H9 (cell line): Measurements from ENCODE around the gene LRP5. TPM values are rescaled to one million over a fixed set of nuclear protein-coding genes. Genes with fewer than 3 reads are reported as not detected.

ENCODE experiments used
- DNase-seq: peaks from one replicate; pipeline ENCODE4 v3.0.0-alpha.2; 2017
- H2AFZ ChIP-seq: one replicate; pipeline ENCODE4 v1.6.1; 2013; ENCODE audit warnings: mild to moderate bottlenecking, low read length, control low read depth, moderate library complexity
- H2AK5ac ChIP-seq: 2 replicates; pipeline ENCODE4 v1.6.1; 2013; ENCODE audit warnings: low read length, control low read depth, mixed read lengths; ENCODE audit not compliant: insufficient read length
- H2BK120ac ChIP-seq: one replicate; pipeline ENCODE4 v1.6.1; 2013; ENCODE audit warnings: low read depth, mild to moderate bottlenecking, low read length, control low read depth, inconsistent platforms; ENCODE audit not compliant: poor library complexity, severe bottlenecking
- H2BK12ac ChIP-seq: 2 replicates; pipeline ENCODE4 v1.6.1; 2013; ENCODE audit warnings: low read length, control low read depth, mixed read lengths, low read depth; ENCODE audit not compliant: insufficient read length
- H2BK15ac ChIP-seq: 2 replicates; pipeline ENCODE4 v1.6.1; 2013; ENCODE audit warnings: low read depth, low read length, control low read depth
- H2BK20ac ChIP-seq: one replicate; pipeline ENCODE4 v1.6.1; 2013; ENCODE audit warnings: low read depth, mild to moderate bottlenecking, low read length, control low read depth, inconsistent platforms; ENCODE audit not compliant: poor library complexity, severe bottlenecking
- H2BK5ac ChIP-seq: 2 replicates; pipeline ENCODE4 v1.6.1; 2013; ENCODE audit warnings: low read length, control low read depth, mixed read lengths; ENCODE audit not compliant: insufficient read length
- H3K14ac ChIP-seq: 2 replicates; pipeline ENCODE4 v1.6.1; 2013; ENCODE audit warnings: low read length, control low read depth; ENCODE audit not compliant: insufficient read depth
- H3K18ac ChIP-seq: 2 replicates; pipeline ENCODE4 v1.6.1; 2013; ENCODE audit warnings: low read depth, mild to moderate bottlenecking, mixed read lengths, low read length, control low read depth; ENCODE audit not compliant: insufficient read length
- H3K23ac ChIP-seq: 2 replicates; pipeline ENCODE4 v1.6.1; 2013; ENCODE audit warnings: low read length, control low read depth, mixed read lengths, low read depth; ENCODE audit not compliant: insufficient read length
- H3K23me2 ChIP-seq: 2 replicates; pipeline ENCODE4 v1.6.1; 2013; ENCODE audit warnings: low read depth, mild to moderate bottlenecking, mixed read lengths, low read length, control low read depth; ENCODE audit not compliant: insufficient read length, poor library complexity, severe bottlenecking
- H3K27ac ChIP-seq: 2 replicates; pipeline ENCODE4 v1.5.1; 2013; ENCODE audit warnings: low read length, control low read depth, mixed read lengths, low read depth; ENCODE audit not compliant: insufficient read length
- H3K27me3 ChIP-seq: 2 replicates; pipeline ENCODE4 v1.6.1; 2013; ENCODE audit warnings: low read length, control low read depth, inconsistent platforms; ENCODE audit not compliant: insufficient read depth
- H3K4ac ChIP-seq: 2 replicates; pipeline ENCODE4 v1.6.1; 2013; ENCODE audit warnings: low read depth, mild to moderate bottlenecking, control low read depth, inconsistent platforms, low read length, moderate library complexity
- H3K4me1 ChIP-seq: 2 replicates; pipeline ENCODE4 v1.6.1; 2013; ENCODE audit warnings: low read length, control low read depth, inconsistent platforms; ENCODE audit not compliant: insufficient read depth
- H3K4me2 ChIP-seq: 2 replicates; pipeline ENCODE4 v1.6.1; 2013; ENCODE audit warnings: low read length, control low read depth, mixed read lengths; ENCODE audit not compliant: insufficient read length, insufficient read depth
- H3K56ac ChIP-seq: 2 replicates; pipeline ENCODE4 v1.6.1; 2013; ENCODE audit warnings: low read depth, mild to moderate bottlenecking, mixed read lengths, low read length, control low read depth; ENCODE audit not compliant: insufficient read length
- H3K79me1 ChIP-seq: 2 replicates; pipeline ENCODE4 v1.6.1; 2013; ENCODE audit warnings: low read depth, mild to moderate bottlenecking, moderate library complexity, low read length, control low read depth, inconsistent platforms; ENCODE audit not compliant: insufficient read depth, poor library complexity, severe bottlenecking
- H3K79me2 ChIP-seq: 2 replicates; pipeline ENCODE4 v1.6.1; 2013; ENCODE audit warnings: low read length, control low read depth, inconsistent platforms; ENCODE audit not compliant: insufficient read depth
- H3K9ac ChIP-seq: 2 replicates; pipeline ENCODE4 v1.6.1; 2013; ENCODE audit warnings: low read length, control low read depth, mixed read lengths; ENCODE audit not compliant: insufficient read length; ENCODE audit errors: extremely low read depth
- H3K9me3 ChIP-seq: one replicate; pipeline ENCODE4 v1.6.1; 2013; ENCODE audit warnings: low read depth, low read length, inconsistent platforms; ENCODE audit not compliant: control insufficient read depth
- H3T11ph ChIP-seq: one replicate; pipeline ENCODE4 v1.6.1; 2013; ENCODE audit warnings: mild to moderate bottlenecking, low read length, control low read depth, inconsistent platforms
- H4K20me1 ChIP-seq: one replicate; pipeline ENCODE4 v1.6.1; 2013; ENCODE audit not compliant: control insufficient read depth, insufficient read length, insufficient read depth
- H4K5ac ChIP-seq: 2 replicates; pipeline ENCODE4 v1.6.1; 2013; ENCODE audit warnings: low read depth, mild to moderate bottlenecking, mixed read lengths, low read length, control low read depth; ENCODE audit not compliant: insufficient read length
- H4K8ac ChIP-seq: replicated peaks from 2 replicates; pipeline ENCODE4 v1.6.1; 2013; ENCODE audit warnings: low read length, control low read depth, mixed read lengths, low read depth; ENCODE audit not compliant: insufficient read length
- H4K91ac ChIP-seq: 2 replicates; pipeline ENCODE4 v1.6.1; 2013; ENCODE audit warnings: low read depth, mild to moderate bottlenecking, moderate library complexity, mixed read lengths, low read length, control low read depth; ENCODE audit not compliant: insufficient read length
- H3K27ac Mint-ChIP-seq, 3 experiments: 2 replicates in 2 of 3; 3 replicates in 1 of 3; pipeline ENCODE4 v1.8.0; 2020 to 2021; ENCODE audit warnings: mixed read lengths in 3 of 3, mild to moderate bottlenecking in 1 of 3, moderate library complexity in 1 of 3
- H3K27me3 Mint-ChIP-seq: 2 replicates; pipeline ENCODE4 v1.8.0; 2021; ENCODE audit warnings: low read depth, mild to moderate bottlenecking, moderate library complexity, mixed read lengths
- H3K36me3 Mint-ChIP-seq, 3 experiments: 2 replicates in 2 of 3; 3 replicates in 1 of 3; pipeline ENCODE4 v1.8.0; 2020 to 2021; ENCODE audit warnings: low read depth in 3 of 3, mixed read lengths in 3 of 3; ENCODE audit not compliant: insufficient read depth in 1 of 3
- H3K4me1 Mint-ChIP-seq, 2 experiments: 2 replicates each; pipeline ENCODE4 v1.8.0; 2020; ENCODE audit warnings: mixed read lengths in 2 of 2
- H3K4me3 Mint-ChIP-seq, 2 experiments: 2 replicates in 1 of 2; 3 replicates in 1 of 2; pipeline ENCODE4 v1.8.0; 2020 to 2021; ENCODE audit warnings: mild to moderate bottlenecking in 2 of 2, mixed read lengths in 2 of 2, moderate library complexity in 1 of 2
- H3K9me3 Mint-ChIP-seq, 2 experiments: 2 replicates in 1 of 2; 3 replicates in 1 of 2; pipeline ENCODE4 v1.8.0; 2020; ENCODE audit warnings: mild to moderate bottlenecking in 2 of 2, mixed read lengths in 2 of 2, moderate library complexity in 1 of 2
- WGBS: extraction: QIAGEN DNeasy Blood & Tissue Kit; methylation state at CpG from one replicate; pipeline ENCODE4 v1.1.7; 2013; ENCODE audit warnings: missing lambda C conversion rate, low lambda C conversion rate, mixed read lengths; ENCODE audit not compliant: insufficient read length; ENCODE audit errors: extremely low coverage; 5-methylcytosine and 5-hydroxymethylcytosine counted together
- total RNA-seq: library from RNA; stranded (reverse); gene quantifications from 2 replicates; pipeline ENCODE4 v1.2.1, GENCODE V29; 2021
- TF ChIP-seq, protein P1 (sequence below): fragments of 200-600 bp; sonication (generic); conservative IDR thresholded peaks from 3 replicates; pipeline ENCODE4 v1.8.0; 2021; ENCODE audit warnings: antibody characterized with exemption, mild to moderate bottlenecking

The LRP5 gene
- total RNA-seq, 1 experiment from 2014 or later = 38.4 TPM

DNA sequence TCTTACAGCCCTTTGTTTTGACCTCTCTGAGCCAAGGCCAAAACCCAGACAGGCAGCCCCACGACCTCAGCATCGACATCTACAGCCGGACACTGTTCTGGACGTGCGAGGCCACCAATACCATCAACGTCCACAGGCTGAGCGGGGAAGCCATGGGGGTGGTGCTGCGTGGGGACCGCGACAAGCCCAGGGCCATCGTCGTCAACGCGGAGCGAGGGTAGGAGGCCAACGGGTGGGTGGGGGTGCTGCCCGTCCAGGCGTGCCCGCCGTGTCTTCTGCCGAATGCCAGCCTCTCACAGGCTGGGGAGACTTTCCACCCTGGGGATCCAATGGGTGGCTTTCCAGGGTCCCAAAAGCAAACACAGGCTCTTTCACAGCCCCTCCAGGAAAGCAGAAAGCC lies 111.1 kb downstream of the LRP5 start:
- no peak overlapping the region for H4K91ac ChIP-seq
- TF ChIP-seq, protein P1, sequence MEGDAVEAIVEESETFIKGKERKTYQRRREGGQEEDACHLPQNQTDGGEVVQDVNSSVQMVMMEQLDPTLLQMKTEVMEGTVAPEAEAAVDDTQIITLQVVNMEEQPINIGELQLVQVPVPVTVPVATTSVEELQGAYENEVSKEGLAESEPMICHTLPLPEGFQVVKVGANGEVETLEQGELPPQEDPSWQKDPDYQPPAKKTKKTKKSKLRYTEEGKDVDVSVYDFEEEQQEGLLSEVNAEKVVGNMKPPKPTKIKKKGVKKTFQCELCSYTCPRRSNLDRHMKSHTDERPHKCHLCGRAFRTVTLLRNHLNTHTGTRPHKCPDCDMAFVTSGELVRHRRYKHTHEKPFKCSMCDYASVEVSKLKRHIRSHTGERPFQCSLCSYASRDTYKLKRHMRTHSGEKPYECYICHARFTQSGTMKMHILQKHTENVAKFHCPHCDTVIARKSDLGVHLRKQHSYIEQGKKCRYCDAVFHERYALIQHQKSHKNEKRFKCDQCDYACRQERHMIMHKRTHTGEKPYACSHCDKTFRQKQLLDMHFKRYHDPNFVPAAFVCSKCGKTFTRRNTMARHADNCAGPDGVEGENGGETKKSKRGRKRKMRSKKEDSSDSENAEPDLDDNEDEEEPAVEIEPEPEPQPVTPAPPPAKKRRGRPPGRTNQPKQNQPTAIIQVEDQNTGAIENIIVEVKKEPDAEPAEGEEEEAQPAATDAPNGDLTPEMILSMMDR = no peak
- H2BK15ac ChIP-seq = no peak overlapping the region
- no peaks in the 10 kb centered on the region for H3K27me3 Mint-ChIP-seq
- no peak overlapping the region for H3K9ac ChIP-seq
- H2BK20ac ChIP-seq = no peak overlapping the region
- no CpG with 5 or more reads among the region's 21 CpGs for WGBS
- no peak overlapping the region for H3K14ac ChIP-seq
- peaks cover 21 to 58% (median 43%) of the 10 kb centered on the region in 3 experiments; a peak in 6 of 7 replicates for H3K36me3 Mint-ChIP-seq
- no peak overlapping the region for H3K4me3 Mint-ChIP-seq
- H3K4me1 ChIP-seq = no peaks in the 10 kb centered on the region
- no peak overlapping the region for H3K4me2 ChIP-seq
- H3K23me2 ChIP-seq = no peaks in the 10 kb centered on the region
- H2AK5ac ChIP-seq = no peak overlapping the region
- H3K9me3 Mint-ChIP-seq = peaks cover 0 to 2% of the 10 kb centered on the region in 2 experiments; a peak in 1 of 5 replicates
- no peak overlapping the region for H2AFZ ChIP-seq
- H3K18ac ChIP-seq = no peak overlapping the region
- H3K27ac Mint-ChIP-seq = no peak overlapping the region
- no peaks in the 10 kb centered on the region for H3K79me2 ChIP-seq
- no peak overlapping the region for H2BK120ac ChIP-seq
- H3K4ac ChIP-seq = no peak overlapping the region
- no peak overlapping the region for H4K8ac ChIP-seq
- H2BK12ac ChIP-seq = no peak overlapping the region
- H3K56ac ChIP-seq = no peak overlapping the region
- H3K79me1 ChIP-seq = no peaks in the 10 kb centered on the region
- no peak for DNase-seq
- no peaks in the 10 kb centered on the region for H3K4me1 Mint-ChIP-seq
- H4K5ac ChIP-seq = no peak overlapping the region
- H3K27ac ChIP-seq = no peak overlapping the region
- H3T11ph ChIP-seq = no peak overlapping the region
- no peak overlapping the region for H2BK5ac ChIP-seq
- H3K27me3 ChIP-seq = no peaks in the 10 kb centered on the region
- H3K23ac ChIP-seq = no peak overlapping the region
- H4K20me1 ChIP-seq = no peaks in the 10 kb centered on the region
- H3K9me3 ChIP-seq = no peaks in the 10 kb centered on the region
